ENCODE data around the gene LTK. TPM values are rescaled to one million over a fixed set of nuclear protein-coding genes. Genes with fewer than 3 reads are reported as not detected.

Gene LTK
- total and polyA plus RNA-seq, 2 experiments from 2014 or later = 3.0 to 3.7 TPM

GRCh38 chr15:41523097-41523496 is 9.5 kb upstream of the LTK start:
- TF ChIP-seq, protein P1, sequence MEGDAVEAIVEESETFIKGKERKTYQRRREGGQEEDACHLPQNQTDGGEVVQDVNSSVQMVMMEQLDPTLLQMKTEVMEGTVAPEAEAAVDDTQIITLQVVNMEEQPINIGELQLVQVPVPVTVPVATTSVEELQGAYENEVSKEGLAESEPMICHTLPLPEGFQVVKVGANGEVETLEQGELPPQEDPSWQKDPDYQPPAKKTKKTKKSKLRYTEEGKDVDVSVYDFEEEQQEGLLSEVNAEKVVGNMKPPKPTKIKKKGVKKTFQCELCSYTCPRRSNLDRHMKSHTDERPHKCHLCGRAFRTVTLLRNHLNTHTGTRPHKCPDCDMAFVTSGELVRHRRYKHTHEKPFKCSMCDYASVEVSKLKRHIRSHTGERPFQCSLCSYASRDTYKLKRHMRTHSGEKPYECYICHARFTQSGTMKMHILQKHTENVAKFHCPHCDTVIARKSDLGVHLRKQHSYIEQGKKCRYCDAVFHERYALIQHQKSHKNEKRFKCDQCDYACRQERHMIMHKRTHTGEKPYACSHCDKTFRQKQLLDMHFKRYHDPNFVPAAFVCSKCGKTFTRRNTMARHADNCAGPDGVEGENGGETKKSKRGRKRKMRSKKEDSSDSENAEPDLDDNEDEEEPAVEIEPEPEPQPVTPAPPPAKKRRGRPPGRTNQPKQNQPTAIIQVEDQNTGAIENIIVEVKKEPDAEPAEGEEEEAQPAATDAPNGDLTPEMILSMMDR (IDR thresholded peaks at IDR 0.05; ENCODE audit: low read depth, low read length) = no peak
- Histone ChIP-seq H3K4me3 (no peak overlapping the region), H3K4me1 (ENCODE audit: low read depth) (no peaks in the 10 kb centered on the region), H3K27ac (no peak overlapping the region), H3K36me3 (peaks cover 17% of the 10 kb centered on the region), H3K9me3 (ENCODE audit: low read depth) (no peaks in the 10 kb centered on the region), H3K27me3 (no peaks in the 10 kb centered on the region)
- DNase-seq (ENCODE audit: low read depth in 1 of 2, low spot score in 1 of 2) = no peak

- peaks cover 14% of the 10 kb centered on the region for H3K36me3 ChIP-seq
Measured at GRCh38 chr15:41521614-41522013, 8.0 kb upstream of the LTK start.

GRCh38 chr15:41520636-41521035 is 7.0 kb upstream of the LTK start:
- TF ChIP-seq, protein P1 (IDR thresholded peaks at IDR 0.05; ENCODE audit: low read depth, low read length) = no peak
- Histone ChIP-seq H3K27ac (no peak overlapping the region), H3K36me3 (peaks cover 12% of the 10 kb centered on the region), H3K4me1 (ENCODE audit: low read depth) (no peaks in the 10 kb centered on the region), H3K4me3 (no peak overlapping the region), H3K27me3 (no peaks in the 10 kb centered on the region), H3K9me3 (ENCODE audit: low read depth) (no peaks in the 10 kb centered on the region)
- no peak for DNase-seq (ENCODE audit: low read depth in 1 of 2, low spot score in 1 of 2)

More at GRCh38 chr15:41521614-41522013, 8.0 kb upstream of the LTK start:
- H3K9me3 ChIP-seq (ENCODE audit: low read depth) = no peaks in the 10 kb centered on the region
- TF ChIP-seq, protein P1 (IDR thresholded peaks at IDR 0.05; ENCODE audit: low read depth, low read length) = no peak
- H3K4me1 ChIP-seq (ENCODE audit: low read depth) = no peaks in the 10 kb centered on the region
- DNase-seq (ENCODE audit: low read depth in 1 of 2, low spot score in 1 of 2) = no peak
- H3K27me3 ChIP-seq = no peaks in the 10 kb centered on the region
- no peak overlapping the region for H3K4me3 ChIP-seq
- H3K27ac ChIP-seq = no peak overlapping the region

GRCh38 chr15:41517895-41518449 is 4.3 kb upstream of the LTK start:
- no peak for DNase-seq (ENCODE audit: low read depth in 1 of 2, low spot score in 1 of 2)

DNA sequence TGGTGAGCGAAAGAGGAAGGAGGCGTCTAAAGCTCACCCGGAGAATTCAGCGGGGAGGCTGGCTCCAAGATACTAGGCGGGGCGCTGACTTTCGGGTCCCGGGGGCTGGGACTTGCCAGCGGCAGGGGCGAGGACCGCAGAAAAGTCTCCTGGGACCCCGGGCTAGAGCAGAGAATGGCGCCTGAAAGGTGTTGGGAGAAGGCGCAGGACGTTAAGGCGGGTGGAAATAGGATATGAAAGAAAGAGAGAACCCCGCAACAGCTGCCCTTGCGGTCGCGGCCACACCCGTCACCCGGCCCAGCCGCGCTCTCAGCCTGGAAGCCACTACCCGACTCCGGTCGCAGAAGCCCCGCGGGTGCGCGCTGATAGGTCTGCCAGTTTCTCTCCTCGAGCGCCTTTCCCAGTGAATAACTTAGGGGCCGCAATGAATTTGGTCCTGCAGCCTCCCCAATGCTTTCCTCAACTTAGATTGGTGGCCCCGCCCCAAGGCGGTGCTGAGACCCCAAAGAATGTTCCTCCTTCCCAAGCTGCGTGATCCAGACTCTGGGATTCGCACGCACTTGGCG is 604 bp downstream of the LTK start:
- DNase-seq (ENCODE audit: low read depth in 1 of 2, low spot score in 1 of 2) = peak in 1 of 2 donors; percentile 60
- H3K9me3 ChIP-seq (ENCODE audit: low read depth) = no peaks in the 10 kb centered on the region
- TF ChIP-seq, protein P1 (IDR thresholded peaks at IDR 0.05; ENCODE audit: low read depth, low read length) = no peak
- H3K4me3 ChIP-seq = peak overlapping the region; percentile 39
- H3K4me1 ChIP-seq (ENCODE audit: low read depth) = peaks cover 6% of the 10 kb centered on the region
- no peak overlapping the region for H3K27ac ChIP-seq
- H3K27me3 ChIP-seq = peaks cover 58% of the 10 kb centered on the region
- H3K36me3 ChIP-seq = peaks cover 6% of the 10 kb centered on the region

More at GRCh38 chr15:41517895-41518449, 4.3 kb upstream of the LTK start:
- H3K4me3 ChIP-seq = no peak overlapping the region
- peaks cover 9% of the 10 kb centered on the region for H3K27me3 ChIP-seq
- no peaks in the 10 kb centered on the region for H3K4me1 ChIP-seq (ENCODE audit: low read depth)
- TF ChIP-seq, protein P1 (IDR thresholded peaks at IDR 0.05; ENCODE audit: low read depth, low read length) = no peak
- no peaks in the 10 kb centered on the region for H3K9me3 ChIP-seq (ENCODE audit: low read depth)
- no peak overlapping the region for H3K27ac ChIP-seq
- peaks cover 12% of the 10 kb centered on the region for H3K36me3 ChIP-seq
